GM18951 (cell line): ENCODE measurements around the gene SYNRG.

ENCODE experiments used
- POLR2A ChIP-seq: IDR thresholded peaks from 4 replicates; pipeline ENCODE4 v1.6.1; 2011; ENCODE audit warnings: mild to moderate bottlenecking; ENCODE audit not compliant: insufficient read length, insufficient read depth; ENCODE audit errors: extremely low read depth
- in situ Hi-C: fragments of 300-500 bp; cut with MboI; formaldehyde crosslinking; loops from one replicate; pipeline ENCODE4 v1.12.0; 2022; ENCODE audit warnings: low sequenced_read_pairs, mixed read lengths, inconsistent platforms; ENCODE audit not compliant: unreplicated experiment

The SYNRG gene

GRCh38 chr17:37492167-37492566 lies 117.1 kb downstream of the SYNRG start:
- in situ Hi-C loops, result no loop called here
- no peak for TF ChIP-seq POLR2A

- in situ Hi-C loops, result no loop called here
- no peak for TF ChIP-seq POLR2A
Observed at GRCh38 chr17:37490638-37491614, 118.3 kb downstream of the SYNRG start.

GRCh38 chr17:37490022-37490587 lies 119.1 kb downstream of the SYNRG start:
- in situ Hi-C loops, result no loop called here
- no peak for TF ChIP-seq POLR2A

- TF ChIP-seq POLR2A, result peak; percentile 81
Observed at GRCh38 chr17:37489197-37490001, 119.8 kb downstream of the SYNRG start, which contains the start of gene DUSP14. Gene DUSP14, plus strand, starts transcription at chr17:37489891. Its CDS starts 22,382 bp downstream, at chr17:37512273.

GRCh38 chr17:37488607-37489196 lies 120.5 kb downstream of the SYNRG start:
- in situ Hi-C loops, result no loop called here
- no peak for TF ChIP-seq POLR2A

More at GRCh38 chr17:37489197-37490001, 119.8 kb downstream of the SYNRG start, which contains the start of gene DUSP14:
- in situ Hi-C loops, result no loop called here

- in situ Hi-C loops, result no loop called here
- TF ChIP-seq POLR2A, result no peak
Observed at GRCh38 chr17:37488009-37488604, 121.1 kb downstream of the SYNRG start.

- in situ Hi-C loops, result no loop called here
- TF ChIP-seq POLR2A, result no peak
Observed at GRCh38 chr17:37485938-37486570, 123.2 kb downstream of the SYNRG start.

GRCh38 chr17:37483311-37484039 lies 125.7 kb downstream of the SYNRG start:
- TF ChIP-seq POLR2A, result no peak
- in situ Hi-C loops, result no loop called here

GRCh38 chr17:37481001-37481665 lies 128.1 kb downstream of the SYNRG start:
- no peak for TF ChIP-seq POLR2A
- in situ Hi-C loops, result no loop called here

GRCh38 chr17:37480427-37480826 lies 128.8 kb downstream of the SYNRG start:
- in situ Hi-C loops, result no loop called here
- TF ChIP-seq POLR2A, result no peak

- in situ Hi-C loops, result no loop called here
- no peak for TF ChIP-seq POLR2A
Observed at GRCh38 chr17:37479025-37479424, 130.2 kb downstream of the SYNRG start.
